H1 (cell line): ENCODE measurements around the gene KIAA1755. TPM values are rescaled to one million over a fixed set of nuclear protein-coding genes. Genes with fewer than 3 reads are reported as not detected.

Source experiments
- CTCF ChIP-seq, 3 experiments: IDR thresholded peaks; 1 replicate in 2 of 3; 2 replicates in 1 of 3; pipeline versions ENCODE4 v1.5.1 to v1.6.1; 2011; ENCODE audit warnings: low read length in 3 of 3, mild to moderate bottlenecking in 3 of 3, inconsistent platforms in 2 of 3, low read depth in 1 of 3, moderate library complexity in 1 of 3; ENCODE audit not compliant: insufficient read depth in 1 of 3; ENCODE audit errors: control extremely low read depth in 1 of 3
- polyA plus RNA-seq, 7 experiments: library from polyadenylated mRNA; depleted of rRNA in 3 of 7; stranded (reverse) in 5 of 7; unstranded in 2 of 7; fragments of >200 nt in 5 of 7; fragments of 200-250 nt in 2 of 7; gene quantifications; 1 replicate in 5 of 7; 2 replicates in 1 of 7; 4 replicates in 1 of 7; pipeline versions ENCODE4 v1.2.1 to v1.2.3, GENCODE V29; 2011 to 2013; ENCODE audit warnings: missing spikeins in 2 of 7, mixed read lengths in 2 of 7
- total RNA-seq: library from RNA; stranded (reverse); fragmentation: NEBNext Ultra II Directional; extraction: Animal tissue kit (Norgen Biotek cat#: 25700); gene quantifications from 2 replicates; pipeline ENCODE4 v1.2.1, GENCODE V29; 2021

KIAA1755 gene
- total and polyA plus RNA-seq, 2 of the 8 experiments (the other 6 are each of a cell fraction or from before 2014, with no cell fraction given): 0.23 TPM; not detected in 1

- no peak for TF ChIP-seq CTCF (IDR thresholded peaks at IDR 0.05; ENCODE audit: control extremely low read depth in 1 of 3, insufficient read depth in 1 of 3, low read depth in 1 of 3, low read length in 3 of 3)
- TF ChIP-seq, all 59 proteins: peak for 0
Observed at GRCh38 chr20:38190936-38191371, 69.6 kb downstream of the KIAA1755 start (continued).
